ENCODE data around the gene GABRB1.

Gene GABRB1

DNA sequence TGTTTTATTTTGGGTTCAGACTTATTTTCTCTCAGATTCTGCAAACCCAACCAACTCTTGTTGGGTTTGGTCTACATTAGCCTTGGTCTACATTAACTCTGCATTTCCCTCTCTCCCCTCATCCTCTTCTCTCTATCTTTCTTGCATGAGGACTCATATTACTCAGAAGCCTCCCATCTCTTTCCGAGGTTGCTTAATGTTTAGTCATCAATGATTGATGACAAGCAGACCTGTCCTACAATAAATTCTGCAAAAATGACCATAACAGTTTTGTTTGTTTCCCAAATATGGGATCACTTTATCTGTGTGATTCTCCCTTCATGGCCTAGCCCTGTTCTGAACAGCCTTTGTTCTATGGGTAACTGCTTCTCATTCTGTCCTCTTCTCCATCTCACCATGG is 75.2 kb downstream of the GABRB1 start:
- TF ChIP-seq, protein P1, sequence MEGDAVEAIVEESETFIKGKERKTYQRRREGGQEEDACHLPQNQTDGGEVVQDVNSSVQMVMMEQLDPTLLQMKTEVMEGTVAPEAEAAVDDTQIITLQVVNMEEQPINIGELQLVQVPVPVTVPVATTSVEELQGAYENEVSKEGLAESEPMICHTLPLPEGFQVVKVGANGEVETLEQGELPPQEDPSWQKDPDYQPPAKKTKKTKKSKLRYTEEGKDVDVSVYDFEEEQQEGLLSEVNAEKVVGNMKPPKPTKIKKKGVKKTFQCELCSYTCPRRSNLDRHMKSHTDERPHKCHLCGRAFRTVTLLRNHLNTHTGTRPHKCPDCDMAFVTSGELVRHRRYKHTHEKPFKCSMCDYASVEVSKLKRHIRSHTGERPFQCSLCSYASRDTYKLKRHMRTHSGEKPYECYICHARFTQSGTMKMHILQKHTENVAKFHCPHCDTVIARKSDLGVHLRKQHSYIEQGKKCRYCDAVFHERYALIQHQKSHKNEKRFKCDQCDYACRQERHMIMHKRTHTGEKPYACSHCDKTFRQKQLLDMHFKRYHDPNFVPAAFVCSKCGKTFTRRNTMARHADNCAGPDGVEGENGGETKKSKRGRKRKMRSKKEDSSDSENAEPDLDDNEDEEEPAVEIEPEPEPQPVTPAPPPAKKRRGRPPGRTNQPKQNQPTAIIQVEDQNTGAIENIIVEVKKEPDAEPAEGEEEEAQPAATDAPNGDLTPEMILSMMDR (IDR thresholded peaks at IDR 0.05), result no peak
- no peak for DNase-seq
- Mint-ChIP-seq H3K27ac (no peak overlapping the region), H3K4me3 (no peak overlapping the region), H3K4me1 (no peaks in the 10 kb centered on the region), H3K9me3 (no peaks in the 10 kb centered on the region), H3K36me3 (ENCODE audit: low read depth) (no peaks in the 10 kb centered on the region), H3K27me3 (ENCODE audit: low read depth, poor library complexity) (peaks cover 6% of the 10 kb centered on the region)

- Mint-ChIP-seq H3K4me1 (no peaks in the 10 kb centered on the region), H3K36me3 (ENCODE audit: low read depth) (no peaks in the 10 kb centered on the region), H3K4me3 (no peak overlapping the region), H3K27me3 (ENCODE audit: low read depth, poor library complexity) (peaks cover 6% of the 10 kb centered on the region), H3K27ac (no peak overlapping the region), H3K9me3 (no peaks in the 10 kb centered on the region)
- TF ChIP-seq, protein P1 (IDR thresholded peaks at IDR 0.05), result no peak
- DNase-seq, result no peak
These were observed 78.0 kb downstream of the GABRB1 start for GRCh38 chr4:47109379-47109778.

GRCh38 chr4:47110546-47111132 is 79.3 kb downstream of the GABRB1 start:
- Mint-ChIP-seq H3K9me3 (no peaks in the 10 kb centered on the region), H3K27me3 (ENCODE audit: low read depth, poor library complexity) (peaks cover 3% of the 10 kb centered on the region), H3K4me1 (no peaks in the 10 kb centered on the region), H3K36me3 (ENCODE audit: low read depth) (no peaks in the 10 kb centered on the region), H3K27ac (no peak overlapping the region), H3K4me3 (no peak overlapping the region)
- no peak for DNase-seq
- TF ChIP-seq, protein P1 (IDR thresholded peaks at IDR 0.05), result no peak

DNA sequence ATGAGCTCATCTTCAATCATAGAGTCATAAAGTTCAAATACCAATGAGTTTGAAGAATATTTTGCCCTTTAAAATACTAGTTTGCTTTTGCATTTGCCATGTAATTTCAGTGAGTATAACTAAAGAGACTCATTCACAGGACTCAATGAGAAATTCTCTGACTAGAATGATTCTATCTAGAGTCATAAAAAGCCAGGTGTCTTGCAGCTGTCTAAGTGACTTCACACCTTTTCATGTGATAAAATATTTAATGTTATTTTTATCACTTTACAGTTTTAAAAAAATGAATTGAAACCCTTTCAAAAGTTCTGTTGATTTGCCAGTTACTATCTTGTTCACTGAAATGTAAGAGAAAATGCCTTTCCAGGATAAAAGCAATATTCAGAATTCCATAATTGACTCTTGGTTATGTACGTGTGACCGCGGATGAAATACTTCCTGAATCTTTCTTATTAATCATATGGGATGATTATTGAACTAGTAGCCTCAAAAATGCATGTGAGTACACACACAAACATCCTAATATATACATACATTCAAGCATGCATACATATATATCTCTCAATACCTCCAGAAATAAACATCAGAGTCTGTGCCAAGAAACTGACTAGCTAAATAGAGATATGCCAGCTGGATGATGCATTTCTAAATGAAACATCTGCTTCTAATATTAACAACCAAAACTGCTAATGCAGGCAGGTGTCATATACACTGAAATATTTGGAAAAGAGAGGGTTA is 87.0 kb downstream of the GABRB1 start:
- no peak overlapping the region for H3K4me3 Mint-ChIP-seq
- DNase-seq, result no peak
- H3K4me1 Mint-ChIP-seq, result no peaks in the 10 kb centered on the region

GRCh38 chr4:47120783-47121182 is 89.4 kb downstream of the GABRB1 start:
- TF ChIP-seq, protein P1 (IDR thresholded peaks at IDR 0.05), result no peak
- no peak overlapping the region for H3K4me3 Mint-ChIP-seq
- no peak for DNase-seq
- no peaks in the 10 kb centered on the region for H3K36me3 Mint-ChIP-seq (ENCODE audit: low read depth)
- H3K27ac Mint-ChIP-seq, result no peak overlapping the region
- H3K9me3 Mint-ChIP-seq, result no peaks in the 10 kb centered on the region
- no peaks in the 10 kb centered on the region for H3K4me1 Mint-ChIP-seq
- H3K27me3 Mint-ChIP-seq (ENCODE audit: low read depth, poor library complexity), result peaks cover 2% of the 10 kb centered on the region

More for the DNA sequence above, 87.0 kb downstream of the GABRB1 start:
- Mint-ChIP-seq H3K27me3 (ENCODE audit: low read depth, poor library complexity) (peaks cover 2% of the 10 kb centered on the region), H3K9me3 (no peaks in the 10 kb centered on the region), H3K27ac (no peak overlapping the region), H3K36me3 (ENCODE audit: low read depth) (no peaks in the 10 kb centered on the region)
- TF ChIP-seq, protein P1 (IDR thresholded peaks at IDR 0.05), result no peak

All from nephron progenitor cell (in vitro differentiated cells).